ENCODE results near the gene ARID4B. TPM values are rescaled to one million over a fixed set of nuclear protein-coding genes. Genes with fewer than 3 reads are reported as not detected.
A peak's percentile ranks its signal among the peaks of the same experiment; 100 is the strongest.

Gene ARID4B
- total RNA-seq, 4 donors from 2014 or later = 15.2 to 99.7 (median 30.8) TPM

DNA sequence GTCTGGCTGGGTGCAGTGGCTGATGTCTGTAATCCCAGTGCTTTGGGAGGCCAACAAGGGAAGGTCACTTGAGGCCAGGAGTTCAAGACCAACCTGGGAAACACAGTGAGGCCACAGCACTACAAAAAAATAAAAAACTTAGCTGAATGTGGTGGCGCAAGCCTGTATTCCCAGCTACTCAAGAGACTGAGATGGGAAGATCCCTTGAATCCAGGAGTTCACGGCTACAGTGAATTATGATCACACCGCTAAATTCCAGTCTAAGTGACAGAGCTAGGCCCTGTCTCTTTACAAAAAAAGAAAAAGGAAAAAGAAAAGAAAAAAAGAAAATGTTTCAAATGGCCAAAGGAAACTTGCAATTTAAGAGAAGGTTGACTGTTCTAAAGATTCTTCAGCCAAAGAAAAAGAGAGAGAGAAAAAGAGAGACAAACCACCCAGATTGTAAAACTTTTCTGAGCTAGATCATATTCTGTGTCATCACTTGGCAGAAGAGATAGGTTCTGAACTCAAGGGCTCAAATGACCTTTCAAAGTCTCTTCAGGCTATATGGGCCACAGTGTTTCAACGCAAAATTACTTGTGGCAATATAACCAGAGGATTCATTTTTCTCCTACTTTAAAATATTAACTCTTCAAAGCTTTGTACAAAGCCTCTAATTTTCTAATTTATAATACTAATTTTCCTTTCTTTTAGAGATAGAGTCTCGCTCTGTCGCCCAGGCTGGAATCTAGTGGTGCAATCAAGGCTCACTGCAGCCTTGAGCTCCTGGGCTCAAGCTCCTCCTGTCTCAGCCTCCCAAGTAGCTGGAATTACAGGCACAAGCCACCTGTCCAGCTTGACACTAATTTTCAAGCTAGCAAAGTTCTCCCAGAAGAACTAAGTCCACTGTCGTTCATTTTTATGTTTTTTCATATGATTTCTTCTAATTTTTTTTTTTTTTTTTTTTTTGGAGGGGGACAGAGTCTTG, 20.5 kb downstream of the ARID4B start:
- peak overlapping the region in 1 of 4 donors; percentile 9 for H3K27ac ChIP-seq
- no peaks in the 10 kb centered on the region for H3K27me3 ChIP-seq
- H3K36me3 ChIP-seq = peaks cover 0 to 3% (median 0%) of the 10 kb centered on the region in 3 donors
- 79 to 80% methylated on average over 7 of the region's 7 CpGs for WGBS, 2 donors
- intact Hi-C loops (cut with DNase I) = no loop called here
- H3K4me1 ChIP-seq = peaks cover 0 to 77% (median 13%) of the 10 kb centered on the region in 3 donors
- TF ChIP-seq, protein P1, sequence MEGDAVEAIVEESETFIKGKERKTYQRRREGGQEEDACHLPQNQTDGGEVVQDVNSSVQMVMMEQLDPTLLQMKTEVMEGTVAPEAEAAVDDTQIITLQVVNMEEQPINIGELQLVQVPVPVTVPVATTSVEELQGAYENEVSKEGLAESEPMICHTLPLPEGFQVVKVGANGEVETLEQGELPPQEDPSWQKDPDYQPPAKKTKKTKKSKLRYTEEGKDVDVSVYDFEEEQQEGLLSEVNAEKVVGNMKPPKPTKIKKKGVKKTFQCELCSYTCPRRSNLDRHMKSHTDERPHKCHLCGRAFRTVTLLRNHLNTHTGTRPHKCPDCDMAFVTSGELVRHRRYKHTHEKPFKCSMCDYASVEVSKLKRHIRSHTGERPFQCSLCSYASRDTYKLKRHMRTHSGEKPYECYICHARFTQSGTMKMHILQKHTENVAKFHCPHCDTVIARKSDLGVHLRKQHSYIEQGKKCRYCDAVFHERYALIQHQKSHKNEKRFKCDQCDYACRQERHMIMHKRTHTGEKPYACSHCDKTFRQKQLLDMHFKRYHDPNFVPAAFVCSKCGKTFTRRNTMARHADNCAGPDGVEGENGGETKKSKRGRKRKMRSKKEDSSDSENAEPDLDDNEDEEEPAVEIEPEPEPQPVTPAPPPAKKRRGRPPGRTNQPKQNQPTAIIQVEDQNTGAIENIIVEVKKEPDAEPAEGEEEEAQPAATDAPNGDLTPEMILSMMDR (IDR thresholded peaks at IDR 0.05) = no peak
- no peak for TF ChIP-seq POLR2A (IDR thresholded peaks at IDR 0.05)
- H3K4me3 ChIP-seq = no peak overlapping the region
- no peaks in the 10 kb centered on the region for H3K9me3 ChIP-seq
- DNase-seq = no peak

GRCh38 chr1:235304549-235305451, 23.2 kb downstream of the ARID4B start:
- no peaks in the 10 kb centered on the region for H3K36me3 ChIP-seq
- no peak for DNase-seq
- H3K4me3 ChIP-seq = no peak overlapping the region
- 45 to 63% methylated on average over 6 of the region's 6 CpGs for WGBS, 2 donors
- H3K27me3 ChIP-seq = no peaks in the 10 kb centered on the region
- TF ChIP-seq, protein P1 (IDR thresholded peaks at IDR 0.05) = no peak
- TF ChIP-seq POLR2A (IDR thresholded peaks at IDR 0.05) = no peak
- H3K4me1 ChIP-seq = peaks cover 0 to 60% (median 13%) of the 10 kb centered on the region in 3 donors
- intact Hi-C loops (cut with DNase I) = no loop called here
- H3K27ac ChIP-seq = no peak overlapping the region
- no peaks in the 10 kb centered on the region for H3K9me3 ChIP-seq

GRCh38 chr1:235302143-235302542, 25.8 kb downstream of the ARID4B start:
- Histone ChIP-seq H3K4me3 (no peak overlapping the region), H3K27ac (no peak overlapping the region), H3K9me3 (no peaks in the 10 kb centered on the region), H3K4me1 (peaks cover 5 to 64% (median 11%) of the 10 kb centered on the region in 3 donors), H3K27me3 (no peaks in the 10 kb centered on the region), H3K36me3 (no peaks in the 10 kb centered on the region)
- DNase-seq = no peak
- intact Hi-C loops (cut with DNase I) = no loop called here
- WGBS, 2 donors = 88% methylated on average over 1 of the region's 1 CpG; no CpG with 5 or more reads in 1 of the 2 donors
- TF ChIP-seq, protein P1 (IDR thresholded peaks at IDR 0.05) = no peak
- no peak for TF ChIP-seq POLR2A (IDR thresholded peaks at IDR 0.05)

GRCh38 chr1:235299169-235299858, 28.7 kb downstream of the ARID4B start:
- no peaks in the 10 kb centered on the region for H3K27me3 ChIP-seq
- H3K9me3 ChIP-seq = no peaks in the 10 kb centered on the region
- TF ChIP-seq, protein P1 (IDR thresholded peaks at IDR 0.05) = no peak
- TF ChIP-seq POLR2A (IDR thresholded peaks at IDR 0.05) = no peak
- H3K4me1 ChIP-seq = peaks cover 3 to 50% (median 5%) of the 10 kb centered on the region in 3 donors
- no peak overlapping the region for H3K27ac ChIP-seq
- no peaks in the 10 kb centered on the region for H3K36me3 ChIP-seq
- H3K4me3 ChIP-seq = no peak overlapping the region
- WGBS, 2 donors = 50 to 61% methylated on average over 10 of the region's 10 CpGs
- no peak for DNase-seq
- intact Hi-C loops (cut with DNase I) = no loop called here
